ENCODE data around the gene ABCC4. TPM values are rescaled to one million over a fixed set of nuclear protein-coding genes. Genes with fewer than 3 reads are reported as not detected.

Gene ABCC4
- total RNA-seq, 1 donor from 2014 or later, result 21.7 TPM

GRCh38 chr13:95325485-95325884 lies 24.2 kb upstream of the ABCC4 start:
- TF ChIP-seq CTCF (conservative IDR thresholded peaks at IDR 0.05), result no peak
- Mint-ChIP-seq H3K4me3 (no peak overlapping the region), H3K27ac (no peak overlapping the region), H3K27me3 (no peaks in the 10 kb centered on the region), H3K9me3 (no peaks in the 10 kb centered on the region), H3K4me1 (ENCODE audit: unreplicated experiment) (no peaks in the 10 kb centered on the region), H3K36me3 (no peaks in the 10 kb centered on the region)
- DNase-seq (ENCODE audit: extremely low spot score, unreplicated experiment), result no peak

- no peaks in the 10 kb centered on the region for H3K9me3 Mint-ChIP-seq
These were observed 22.8 kb upstream of the ABCC4 start for GRCh38 chr13:95323930-95324662.

GRCh38 chr13:95319551-95320274 lies 18.5 kb upstream of the ABCC4 start:
- no peaks in the 10 kb centered on the region for H3K36me3 Mint-ChIP-seq
- H3K27me3 Mint-ChIP-seq, result no peaks in the 10 kb centered on the region
- H3K27ac Mint-ChIP-seq, result no peak overlapping the region
- H3K9me3 Mint-ChIP-seq, result no peaks in the 10 kb centered on the region
- H3K4me3 Mint-ChIP-seq, result no peak overlapping the region
- no peak for DNase-seq (ENCODE audit: extremely low spot score, unreplicated experiment)
- TF ChIP-seq CTCF (conservative IDR thresholded peaks at IDR 0.05), result no peak
- H3K4me1 Mint-ChIP-seq (ENCODE audit: unreplicated experiment), result peaks cover 5% of the 10 kb centered on the region

More at GRCh38 chr13:95323930-95324662, 22.8 kb upstream of the ABCC4 start:
- Mint-ChIP-seq H3K27ac (no peak overlapping the region), H3K27me3 (no peaks in the 10 kb centered on the region), H3K36me3 (no peaks in the 10 kb centered on the region), H3K4me1 (ENCODE audit: unreplicated experiment) (no peaks in the 10 kb centered on the region), H3K4me3 (no peak overlapping the region)
- TF ChIP-seq CTCF (conservative IDR thresholded peaks at IDR 0.05), result no peak
- no peak for DNase-seq (ENCODE audit: extremely low spot score, unreplicated experiment)

- H3K9me3 Mint-ChIP-seq, result no peaks in the 10 kb centered on the region
- H3K4me1 Mint-ChIP-seq (ENCODE audit: unreplicated experiment), result peaks cover 5% of the 10 kb centered on the region
- TF ChIP-seq CTCF (conservative IDR thresholded peaks at IDR 0.05), result no peak
- H3K4me3 Mint-ChIP-seq, result no peak overlapping the region
- H3K27me3 Mint-ChIP-seq, result no peaks in the 10 kb centered on the region
- no peak for DNase-seq (ENCODE audit: extremely low spot score, unreplicated experiment)
- no peaks in the 10 kb centered on the region for H3K36me3 Mint-ChIP-seq
- no peak overlapping the region for H3K27ac Mint-ChIP-seq
These were observed 16.1 kb upstream of the ABCC4 start for GRCh38 chr13:95317039-95317989.

- Mint-ChIP-seq H3K27me3 (no peaks in the 10 kb centered on the region), H3K4me1 (ENCODE audit: unreplicated experiment) (peaks cover 5% of the 10 kb centered on the region), H3K36me3 (no peaks in the 10 kb centered on the region), H3K27ac (no peak overlapping the region), H3K9me3 (no peaks in the 10 kb centered on the region), H3K4me3 (no peak overlapping the region)
- DNase-seq (ENCODE audit: extremely low spot score, unreplicated experiment), result no peak
- TF ChIP-seq CTCF (conservative IDR thresholded peaks at IDR 0.05), result no peak
These were observed 14.5 kb upstream of the ABCC4 start for GRCh38 chr13:95315752-95316151.
